HepG2 (cell line): ENCODE data around the gene GSK3B. TPM values are rescaled to one million over a fixed set of nuclear protein-coding genes. Genes with fewer than 3 reads are reported as not detected.

Source experiments
- ATAC-seq: fragments of 200-7000 bp; cut with Tn5 transposase; 3 replicates; pipeline ENCODE4 v1.9.1; 2020; ENCODE audit warnings: mild to moderate bottlenecking, moderate library complexity
- BruUV-seq: library from RNA; stranded (reverse); fragments of 400-500 nt; replicated peaks from 2 replicates; lab custom pipeline; 2021; lab: Mats Ljungman, UMichigan
- CTCF ChIA-PET: fragments of 300-600 bp; formaldehyde crosslinking; extraction: SDS; loops from one replicate; lab custom pipeline; 2021; ENCODE audit warnings: low total read pairs, inconsistent platforms, low intra/inter-chr PET ratio; lab: Yijun Ruan, JAX
- POLR2A ChIA-PET: fragments of 350-600 bp; sonication (Branson Sonifier 250); formaldehyde crosslinking; loops from one replicate; lab custom pipeline; 2020; ENCODE audit warnings: antibody characterized with exemption, inconsistent platforms; lab: Yijun Ruan, JAX
- DNase-seq: peaks from one replicate; pipeline ENCODE4 v3.0.0-alpha.2; 2015; ENCODE audit warnings: low spot score
- FAIRE-seq: peaks from 3 replicates; lab custom pipeline; 2011; peaks lifted over from hg19 to GRCh38; lab: Jason Lieb, UNC
- H2AFZ ChIP-seq: one replicate; pipeline ENCODE4 v1.6.1; 2011; ENCODE audit warnings: low read length, inconsistent platforms
- H3K27ac ChIP-seq: fragments of 300-600 bp; 3 replicates; pipeline ENCODE4 v1.8.0; 2011; ENCODE audit warnings: mixed run types, mild to moderate bottlenecking, mixed read lengths, low read length, inconsistent platforms; ENCODE audit not compliant: insufficient read depth; ENCODE audit errors: extremely low read length
- H3K27me3 ChIP-seq, 2 experiments: fragments of 200-600 bp in 1 of 2; 2 replicates in 1 of 2; 3 replicates in 1 of 2; pipeline versions ENCODE4 v1.6.0 to v1.8.0; 2011; ENCODE audit warnings: low read length in 2 of 2, mild to moderate bottlenecking in 2 of 2, moderate library complexity in 2 of 2, inconsistent platforms in 1 of 2; ENCODE audit not compliant: insufficient read depth in 2 of 2, control insufficient read depth in 1 of 2
- H3K36me3 ChIP-seq, 2 experiments: fragments of 200-600 bp in 1 of 2; replicated peaks in 1 of 2; 2 replicates in 1 of 2; 3 replicates in 1 of 2; pipeline versions ENCODE4 v1.5.1 to v1.8.0; 2011; ENCODE audit warnings: low read length in 2 of 2, inconsistent platforms in 1 of 2; ENCODE audit not compliant: insufficient read depth in 2 of 2, control insufficient read depth in 1 of 2
- H3K4me1 ChIP-seq: 2 replicates; pipeline ENCODE4 v1.5.1; 2012; ENCODE audit warnings: low read length, inconsistent platforms; ENCODE audit not compliant: insufficient read depth
- H3K4me2 ChIP-seq: 2 replicates; pipeline ENCODE4 v1.6.0; 2011; ENCODE audit warnings: low read depth, low read length, inconsistent platforms
- H3K4me3 ChIP-seq, 3 experiments: fragments of 200-600 bp in 1 of 3; sonication (generic), shearing (Covaris generic) in 1 of 3; replicated peaks in 1 of 3; 2 replicates each; pipeline ENCODE4 v1.5.1; 2011 to 2016; ENCODE audit warnings: low read length in 3 of 3, inconsistent platforms in 2 of 3, low read depth in 2 of 3, mild to moderate bottlenecking in 2 of 3, control low read depth in 1 of 3, mixed read lengths in 1 of 3; ENCODE audit not compliant: insufficient read depth in 1 of 3
- H3K79me2 ChIP-seq: one replicate; pipeline ENCODE4 v1.6.1; 2011; ENCODE audit warnings: low read length, inconsistent platforms; ENCODE audit not compliant: insufficient read depth
- H3K9ac ChIP-seq: 2 replicates; pipeline ENCODE4 v1.6.0; 2011; ENCODE audit warnings: mild to moderate bottlenecking, low read depth, low read length, inconsistent platforms; ENCODE audit not compliant: insufficient read depth
- H3K9me3 ChIP-seq: 2 replicates; pipeline ENCODE4 v1.5.1; 2012; ENCODE audit warnings: mild to moderate bottlenecking, low read length
- H4K20me1 ChIP-seq: 2 replicates; pipeline ENCODE4 v1.6.0; 2011; ENCODE audit warnings: inconsistent platforms, mild to moderate bottlenecking, low read length, moderate library complexity; ENCODE audit not compliant: insufficient read depth
- HNF4A ChIP-seq: sonication (generic); formaldehyde crosslinking; IDR thresholded peaks from 2 replicates; pipeline ENCODE4 v1.4.0; 2020; ENCODE audit warnings: missing genetic modification reagents
- KLF11 ChIP-seq: IDR thresholded peaks from 2 replicates; pipeline ENCODE4 v1.6.1; 2016; ENCODE audit warnings: missing compliant biosample characterization
- LCORL ChIP-seq, 2 experiments: fragments of 450-650 bp in 1 of 2; sonication (generic) in 1 of 2; formaldehyde crosslinking in 1 of 2; IDR thresholded peaks; 2 replicates each; pipeline versions ENCODE4 v1.5.0 to v1.6.1; 2017 to 2020; ENCODE audit warnings: antibody characterized with exemption in 1 of 2, missing genetic modification reagents in 1 of 2
- NONO ChIP-seq, 2 experiments: fragments of 450-650 bp in 1 of 2; sonication (generic) in 1 of 2; formaldehyde crosslinking in 1 of 2; IDR thresholded peaks in 1 of 2; conservative IDR thresholded peaks in 1 of 2; 2 replicates each; pipeline versions ENCODE4 v1.6.1 to v1.8.0; 2017 to 2022; ENCODE audit warnings: mild to moderate bottlenecking in 1 of 2, missing genetic modification reagents in 1 of 2, moderate library complexity in 1 of 2
- XRCC5 ChIP-seq: fragments of 200-400 bp; formaldehyde crosslinking; optimal IDR thresholded peaks from 2 replicates; pipeline ENCODE3; 2017; ENCODE audit warnings: mild to moderate bottlenecking, low read length
- ZFP41 ChIP-seq: sonication (generic); formaldehyde crosslinking; IDR thresholded peaks from 2 replicates; pipeline ENCODE4 v1.4.0; 2020; ENCODE audit warnings: mild to moderate bottlenecking, missing genetic modification reagents, borderline replicate concordance
- WGBS: methylation state at CpG from one replicate; pipeline ENCODE4 v1.1.6; 2017; ENCODE audit warnings: low lambda C conversion rate; 5-methylcytosine and 5-hydroxymethylcytosine counted together
- in situ Hi-C: cut with HindIII; loops from 2 replicates; pipeline ENCODE4 v1.10.0; 2017; ENCODE audit warnings: low pct_unique_long_range_greater_than_20kb; ENCODE audit not compliant: extremely low pct_ligation_motif_present
- intact Hi-C: fragments of 100-400 bp; cut with micrococcal nuclease; formaldehyde crosslinking; loops from one replicate; pipeline ENCODE4 v1.10.0; 2022; ENCODE audit not compliant: unreplicated experiment
- polyA plus RNA-seq, 8 experiments: library from polyadenylated mRNA; depleted of rRNA in 3 of 8; stranded (reverse) in 7 of 8; unstranded in 1 of 8; fragments of >200 nt; fragmentation: Illumina TruSeq in 4 of 8; extraction: Trizol in 4 of 8; gene quantifications; 2 replicates each; pipeline versions ENCODE4 v1.2.1 to v1.2.3, GENCODE V29; 2011 to 2016; ENCODE audit warnings: low read depth in 4 of 8, missing spikeins in 1 of 8, mixed read lengths in 1 of 8; ENCODE audit not compliant: insufficient read depth in 1 of 8
- total RNA-seq, 5 experiments: library from RNA; depleted of rRNA; stranded (reverse); fragments of >200 nt; fragmentation: Illumina TruSeq; extraction: Trizol; gene quantifications; 2 replicates each; pipeline ENCODE4 v1.2.3, GENCODE V29; 2016; ENCODE audit warnings: low read depth in 1 of 5
- TF ChIP-seq, protein P1 (sequence below): sonication (generic); formaldehyde crosslinking; IDR thresholded peaks from 2 replicates; pipeline ENCODE4 v1.4.0; 2020; ENCODE audit warnings: mild to moderate bottlenecking, missing genetic modification reagents
- TF ChIP-seq, protein P2 (sequence below): sonication (generic); formaldehyde crosslinking; IDR thresholded peaks from 2 replicates; pipeline ENCODE4 v1.9.0; 2022; ENCODE audit warnings: missing genetic modification reagents, mild to moderate bottlenecking, borderline replicate concordance
- TF ChIP-seq, protein P3 (sequence below): sonication (generic); formaldehyde crosslinking; IDR thresholded peaks from 2 replicates; pipeline ENCODE4 v1.4.0; 2020; ENCODE audit warnings: mild to moderate bottlenecking, missing genetic modification reagents
- TF ChIP-seq, protein P4 (sequence below): sonication (generic); formaldehyde crosslinking; IDR thresholded peaks from 2 replicates; pipeline ENCODE4 v1.4.0; 2020; ENCODE audit warnings: missing genetic modification reagents
- TF ChIP-seq, protein P5 (sequence below): conservative IDR thresholded peaks from 2 replicates; pipeline ENCODE4 v1.6.1; 2018; ENCODE audit warnings: missing genetic modification reagents

Gene GSK3B
- total and polyA plus RNA-seq, 2 of the 13 experiments (the other 11 are each of a cell fraction or from before 2014, with no cell fraction given): 22.3 to 30.1 TPM

DNA sequence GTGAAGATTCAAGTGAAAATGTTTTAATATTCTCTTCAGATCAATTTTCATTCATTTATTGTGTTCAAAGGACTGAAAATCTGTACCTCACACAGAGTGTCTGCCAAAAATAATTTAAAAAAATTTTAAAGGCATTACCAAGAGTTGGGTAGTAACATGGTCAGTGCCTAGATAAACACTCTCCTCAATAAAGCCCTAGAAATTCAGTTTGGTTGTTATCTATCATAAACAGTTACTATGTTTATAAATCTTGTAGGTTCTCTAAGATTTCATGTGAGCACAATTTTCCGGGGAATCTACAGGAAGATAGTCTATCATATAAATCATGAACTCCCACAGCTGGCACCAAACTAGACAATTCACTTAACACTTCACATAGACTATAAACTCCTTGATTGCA lies 128.6 kb downstream of the GSK3B start:
- 50% methylated on average over 1 of the region's 1 CpG for WGBS
- peaks cover 6% of the 10 kb centered on the region; the same call in 1 of the 2 replicates for H3K9me3 ChIP-seq

More for the DNA sequence above, 128.6 kb downstream of the GSK3B start:
- CTCF ChIA-PET: no interaction called here
- ATAC-seq: no peak
- FAIRE-seq: no peak
- Histone ChIP-seq H2AFZ (no peak overlapping the region), H3K79me2 (peaks cover 42% of the 10 kb centered on the region), H3K36me3 (0 out of 5 replicates have a peak, but pooled peaks cover 0 to 2% of the 10 kb centered on the region in 2 experiments), H3K4me3 (no peak overlapping the region), H3K4me1 (no peaks in the 10 kb centered on the region), H3K4me2 (no peak overlapping the region), H4K20me1 (no peaks in the 10 kb centered on the region; the same call in 1 of the 2 replicates), H3K9ac (no peak overlapping the region), H3K27ac (no peak overlapping the region), H3K27me3 (no peaks in the 10 kb centered on the region)
- in situ Hi-C loops (no loop called here), intact Hi-C loops (no loop called here)
- POLR2A ChIA-PET: no interaction called here
- TF ChIP-seq HNF4A (CRISPR knock-in tag) (no peak), LCORL (IDR thresholded peaks at IDR 0.05) (no peak), LCORL (CRISPR knock-in tag; IDR thresholded peaks at IDR 0.05) (no peak), KLF11 (CRISPR knock-in tag) (no peak), ZFP41 (CRISPR knock-in tag) (no peak), NONO (IDR thresholded peaks at IDR 0.05) (no peak), NONO (CRISPR knock-in tag; conservative IDR thresholded peaks at IDR 0.05) (no peak), XRCC5 (no peak)
- TF ChIP-seq, protein P1, sequence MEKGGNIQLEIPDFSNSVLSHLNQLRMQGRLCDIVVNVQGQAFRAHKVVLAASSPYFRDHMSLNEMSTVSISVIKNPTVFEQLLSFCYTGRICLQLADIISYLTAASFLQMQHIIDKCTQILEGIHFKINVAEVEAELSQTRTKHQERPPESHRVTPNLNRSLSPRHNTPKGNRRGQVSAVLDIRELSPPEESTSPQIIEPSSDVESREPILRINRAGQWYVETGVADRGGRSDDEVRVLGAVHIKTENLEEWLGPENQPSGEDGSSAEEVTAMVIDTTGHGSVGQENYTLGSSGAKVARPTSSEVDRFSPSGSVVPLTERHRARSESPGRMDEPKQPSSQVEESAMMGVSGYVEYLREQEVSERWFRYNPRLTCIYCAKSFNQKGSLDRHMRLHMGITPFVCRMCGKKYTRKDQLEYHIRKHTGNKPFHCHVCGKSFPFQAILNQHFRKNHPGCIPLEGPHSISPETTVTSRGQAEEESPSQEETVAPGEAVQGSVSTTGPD: no peak
- TF ChIP-seq, protein P2, sequence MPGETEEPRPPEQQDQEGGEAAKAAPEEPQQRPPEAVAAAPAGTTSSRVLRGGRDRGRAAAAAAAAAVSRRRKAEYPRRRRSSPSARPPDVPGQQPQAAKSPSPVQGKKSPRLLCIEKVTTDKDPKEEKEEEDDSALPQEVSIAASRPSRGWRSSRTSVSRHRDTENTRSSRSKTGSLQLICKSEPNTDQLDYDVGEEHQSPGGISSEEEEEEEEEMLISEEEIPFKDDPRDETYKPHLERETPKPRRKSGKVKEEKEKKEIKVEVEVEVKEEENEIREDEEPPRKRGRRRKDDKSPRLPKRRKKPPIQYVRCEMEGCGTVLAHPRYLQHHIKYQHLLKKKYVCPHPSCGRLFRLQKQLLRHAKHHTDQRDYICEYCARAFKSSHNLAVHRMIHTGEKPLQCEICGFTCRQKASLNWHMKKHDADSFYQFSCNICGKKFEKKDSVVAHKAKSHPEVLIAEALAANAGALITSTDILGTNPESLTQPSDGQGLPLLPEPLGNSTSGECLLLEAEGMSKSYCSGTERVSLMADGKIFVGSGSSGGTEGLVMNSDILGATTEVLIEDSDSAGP (CRISPR knock-in tag): no peak
- TF ChIP-seq, protein P3, sequence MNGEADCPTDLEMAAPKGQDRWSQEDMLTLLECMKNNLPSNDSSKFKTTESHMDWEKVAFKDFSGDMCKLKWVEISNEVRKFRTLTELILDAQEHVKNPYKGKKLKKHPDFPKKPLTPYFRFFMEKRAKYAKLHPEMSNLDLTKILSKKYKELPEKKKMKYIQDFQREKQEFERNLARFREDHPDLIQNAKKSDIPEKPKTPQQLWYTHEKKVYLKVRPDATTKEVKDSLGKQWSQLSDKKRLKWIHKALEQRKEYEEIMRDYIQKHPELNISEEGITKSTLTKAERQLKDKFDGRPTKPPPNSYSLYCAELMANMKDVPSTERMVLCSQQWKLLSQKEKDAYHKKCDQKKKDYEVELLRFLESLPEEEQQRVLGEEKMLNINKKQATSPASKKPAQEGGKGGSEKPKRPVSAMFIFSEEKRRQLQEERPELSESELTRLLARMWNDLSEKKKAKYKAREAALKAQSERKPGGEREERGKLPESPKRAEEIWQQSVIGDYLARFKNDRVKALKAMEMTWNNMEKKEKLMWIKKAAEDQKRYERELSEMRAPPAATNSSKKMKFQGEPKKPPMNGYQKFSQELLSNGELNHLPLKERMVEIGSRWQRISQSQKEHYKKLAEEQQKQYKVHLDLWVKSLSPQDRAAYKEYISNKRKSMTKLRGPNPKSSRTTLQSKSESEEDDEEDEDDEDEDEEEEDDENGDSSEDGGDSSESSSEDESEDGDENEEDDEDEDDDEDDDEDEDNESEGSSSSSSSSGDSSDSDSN: no peak
- TF ChIP-seq, protein P4, sequence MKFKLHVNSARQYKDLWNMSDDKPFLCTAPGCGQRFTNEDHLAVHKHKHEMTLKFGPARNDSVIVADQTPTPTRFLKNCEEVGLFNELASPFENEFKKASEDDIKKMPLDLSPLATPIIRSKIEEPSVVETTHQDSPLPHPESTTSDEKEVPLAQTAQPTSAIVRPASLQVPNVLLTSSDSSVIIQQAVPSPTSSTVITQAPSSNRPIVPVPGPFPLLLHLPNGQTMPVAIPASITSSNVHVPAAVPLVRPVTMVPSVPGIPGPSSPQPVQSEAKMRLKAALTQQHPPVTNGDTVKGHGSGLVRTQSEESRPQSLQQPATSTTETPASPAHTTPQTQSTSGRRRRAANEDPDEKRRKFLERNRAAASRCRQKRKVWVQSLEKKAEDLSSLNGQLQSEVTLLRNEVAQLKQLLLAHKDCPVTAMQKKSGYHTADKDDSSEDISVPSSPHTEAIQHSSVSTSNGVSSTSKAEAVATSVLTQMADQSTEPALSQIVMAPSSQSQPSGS: no peak
- TF ChIP-seq, protein P5, sequence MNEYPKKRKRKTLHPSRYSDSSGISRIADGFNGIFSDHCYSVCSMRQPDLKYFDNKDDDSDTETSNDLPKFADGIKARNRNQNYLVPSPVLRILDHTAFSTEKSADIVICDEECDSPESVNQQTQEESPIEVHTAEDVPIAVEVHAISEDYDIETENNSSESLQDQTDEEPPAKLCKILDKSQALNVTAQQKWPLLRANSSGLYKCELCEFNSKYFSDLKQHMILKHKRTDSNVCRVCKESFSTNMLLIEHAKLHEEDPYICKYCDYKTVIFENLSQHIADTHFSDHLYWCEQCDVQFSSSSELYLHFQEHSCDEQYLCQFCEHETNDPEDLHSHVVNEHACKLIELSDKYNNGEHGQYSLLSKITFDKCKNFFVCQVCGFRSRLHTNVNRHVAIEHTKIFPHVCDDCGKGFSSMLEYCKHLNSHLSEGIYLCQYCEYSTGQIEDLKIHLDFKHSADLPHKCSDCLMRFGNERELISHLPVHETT (CRISPR knock-in tag): no peak
- DNase-seq: no peak
- BruUV-seq: no TSS peak
